Chondrocyte (in vitro differentiated cells): Measurements from ENCODE around the gene MAPKAP1. TPM values are rescaled to one million over a fixed set of nuclear protein-coding genes. Genes with fewer than 3 reads are reported as not detected.

ENCODE experiments used
- DNase-seq: peaks from one replicate; pipeline ENCODE4 v3.0.0; 2021; ENCODE audit warnings: mixed read lengths, low spot score
- H3K27ac Mint-ChIP-seq: one replicate; pipeline ENCODE4 v1.8.0; 2021; ENCODE audit warnings: mild to moderate bottlenecking, moderate library complexity, mixed read lengths; ENCODE audit not compliant: unreplicated experiment
- H3K27me3 Mint-ChIP-seq: 2 replicates; pipeline ENCODE4 v1.8.0; 2021; ENCODE audit warnings: low read depth, mixed read lengths
- H3K36me3 Mint-ChIP-seq: 2 replicates; pipeline ENCODE4 v1.8.0; 2021; ENCODE audit warnings: low read depth, mixed read lengths
- H3K4me1 Mint-ChIP-seq: 2 replicates; pipeline ENCODE4 v1.8.0; 2021; ENCODE audit warnings: low read depth, mild to moderate bottlenecking, mixed read lengths
- H3K4me3 Mint-ChIP-seq: one replicate; pipeline ENCODE4 v1.8.0; 2021; ENCODE audit warnings: mild to moderate bottlenecking, moderate library complexity, mixed read lengths; ENCODE audit not compliant: unreplicated experiment
- H3K9me3 Mint-ChIP-seq: 2 replicates; pipeline ENCODE4 v1.8.0; 2021; ENCODE audit warnings: low read depth, mixed read lengths
- total RNA-seq: library from RNA; stranded (reverse); gene quantifications from 3 replicates; pipeline ENCODE4 v1.2.1, GENCODE V29; 2021
- TF ChIP-seq, protein P1 (sequence below): fragments of 200-600 bp; sonication (generic); IDR thresholded peaks from 2 replicates; pipeline ENCODE4 v1.5.0; 2021; ENCODE audit warnings: antibody characterized with exemption, mild to moderate bottlenecking, moderate library complexity

MAPKAP1 gene
- total RNA-seq, 1 donor from 2014 or later, result 91.5 TPM

GRCh38 chr9:125407974-125408900, 298.8 kb downstream of the MAPKAP1 start:
- DNase-seq, result no peak
- Mint-ChIP-seq H3K4me3 (peak overlapping the region; percentile 67), H3K9me3 (no peaks in the 10 kb centered on the region), H3K27me3 (no peaks in the 10 kb centered on the region), H3K27ac (no peak overlapping the region), H3K4me1 (peaks cover 9% of the 10 kb centered on the region), H3K36me3 (no peaks in the 10 kb centered on the region)
- TF ChIP-seq, protein P1, sequence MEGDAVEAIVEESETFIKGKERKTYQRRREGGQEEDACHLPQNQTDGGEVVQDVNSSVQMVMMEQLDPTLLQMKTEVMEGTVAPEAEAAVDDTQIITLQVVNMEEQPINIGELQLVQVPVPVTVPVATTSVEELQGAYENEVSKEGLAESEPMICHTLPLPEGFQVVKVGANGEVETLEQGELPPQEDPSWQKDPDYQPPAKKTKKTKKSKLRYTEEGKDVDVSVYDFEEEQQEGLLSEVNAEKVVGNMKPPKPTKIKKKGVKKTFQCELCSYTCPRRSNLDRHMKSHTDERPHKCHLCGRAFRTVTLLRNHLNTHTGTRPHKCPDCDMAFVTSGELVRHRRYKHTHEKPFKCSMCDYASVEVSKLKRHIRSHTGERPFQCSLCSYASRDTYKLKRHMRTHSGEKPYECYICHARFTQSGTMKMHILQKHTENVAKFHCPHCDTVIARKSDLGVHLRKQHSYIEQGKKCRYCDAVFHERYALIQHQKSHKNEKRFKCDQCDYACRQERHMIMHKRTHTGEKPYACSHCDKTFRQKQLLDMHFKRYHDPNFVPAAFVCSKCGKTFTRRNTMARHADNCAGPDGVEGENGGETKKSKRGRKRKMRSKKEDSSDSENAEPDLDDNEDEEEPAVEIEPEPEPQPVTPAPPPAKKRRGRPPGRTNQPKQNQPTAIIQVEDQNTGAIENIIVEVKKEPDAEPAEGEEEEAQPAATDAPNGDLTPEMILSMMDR, result peak; percentile 100

- Mint-ChIP-seq H3K36me3 (no peaks in the 10 kb centered on the region), H3K4me3 (peak overlapping the region; percentile 67), H3K27me3 (no peaks in the 10 kb centered on the region), H3K4me1 (peaks cover 9% of the 10 kb centered on the region), H3K27ac (no peak overlapping the region), H3K9me3 (no peaks in the 10 kb centered on the region)
- TF ChIP-seq, protein P1, result no peak
- no peak for DNase-seq
These were observed 299.5 kb downstream of the MAPKAP1 start for GRCh38 chr9:125407432-125407973.

GRCh38 chr9:125406810-125407087, 300.3 kb downstream of the MAPKAP1 start:
- peaks cover 9% of the 10 kb centered on the region for H3K4me1 Mint-ChIP-seq
- no peaks in the 10 kb centered on the region for H3K9me3 Mint-ChIP-seq
- H3K36me3 Mint-ChIP-seq, result no peaks in the 10 kb centered on the region
- TF ChIP-seq, protein P1, result no peak
- no peak overlapping the region for H3K4me3 Mint-ChIP-seq
- H3K27ac Mint-ChIP-seq, result no peak overlapping the region
- DNase-seq, result no peak
- H3K27me3 Mint-ChIP-seq, result no peaks in the 10 kb centered on the region

DNA sequence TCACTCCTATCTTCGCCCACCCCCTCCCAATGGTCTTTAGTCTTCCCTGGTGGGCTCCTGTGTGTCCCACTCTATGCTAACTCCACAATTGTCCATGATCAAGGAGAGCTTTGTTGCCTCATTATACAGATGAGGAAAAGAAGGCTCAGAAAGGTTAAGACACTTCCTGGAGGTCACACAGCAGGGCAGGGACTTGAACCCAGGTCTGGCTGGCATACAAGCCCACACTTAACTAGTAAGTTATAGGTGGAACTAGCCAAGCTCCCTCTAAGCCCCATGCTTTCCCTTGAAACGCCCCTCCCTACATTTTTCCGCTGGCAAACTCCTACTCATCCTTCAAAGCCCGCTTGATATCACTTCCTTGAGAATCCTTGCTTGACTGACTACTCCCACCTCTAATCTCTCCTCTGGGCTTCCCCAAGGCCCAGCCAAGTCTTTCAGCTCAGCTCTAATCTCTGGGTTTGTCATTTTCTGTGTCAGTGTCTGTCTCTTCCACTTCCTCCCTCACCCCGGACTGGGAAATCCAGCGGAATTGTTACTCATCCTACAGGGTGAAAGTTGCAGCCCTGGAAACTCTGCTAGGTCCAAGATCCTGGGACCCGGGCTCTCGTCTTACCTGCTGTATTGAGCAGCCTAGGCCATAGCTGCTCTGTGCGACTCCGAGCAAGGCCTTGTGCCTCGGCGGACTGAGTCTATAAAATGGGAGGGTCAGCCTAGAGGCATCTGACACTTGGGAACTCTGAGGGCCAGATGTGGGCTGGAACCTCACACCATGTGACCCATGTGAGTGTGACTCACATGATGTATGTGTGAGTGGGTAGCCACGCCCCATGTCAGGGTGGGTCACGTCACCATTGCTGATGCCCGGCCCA, 300.8 kb downstream of the MAPKAP1 start:
- peaks cover 9% of the 10 kb centered on the region for H3K4me1 Mint-ChIP-seq
- H3K27ac Mint-ChIP-seq, result no peak overlapping the region
- H3K36me3 Mint-ChIP-seq, result no peaks in the 10 kb centered on the region
- H3K27me3 Mint-ChIP-seq, result no peaks in the 10 kb centered on the region
- no peak overlapping the region for H3K4me3 Mint-ChIP-seq
- DNase-seq, result no peak
- H3K9me3 Mint-ChIP-seq, result no peaks in the 10 kb centered on the region
- TF ChIP-seq, protein P1, result no peak

GRCh38 chr9:125404733-125405132, 302.3 kb downstream of the MAPKAP1 start:
- H3K27me3 Mint-ChIP-seq, result no peaks in the 10 kb centered on the region
- H3K36me3 Mint-ChIP-seq, result no peaks in the 10 kb centered on the region
- no peaks in the 10 kb centered on the region for H3K9me3 Mint-ChIP-seq
- peaks cover 9% of the 10 kb centered on the region for H3K4me1 Mint-ChIP-seq
- H3K4me3 Mint-ChIP-seq, result no peak overlapping the region
- H3K27ac Mint-ChIP-seq, result no peak overlapping the region
- DNase-seq, result no peak
- TF ChIP-seq, protein P1, result no peak
